Stimulated activated CD8-positive, alpha-beta memory T cell treated with anti-CD3 and anti-CD28 coated beads, Interleukin-7, amount 100 ng/mL, for 48 hours (primary cell): Measurements from ENCODE around the gene CHST13.
"Not testable (repeated sequence)": the region's sequence is repeated elsewhere in the genome, so short reads cannot be mapped to it uniquely, and the experiment has no call there.

Experiments
- DNase-seq, 2 donors: peaks; one replicate each; pipeline ENCODE4 v3.0.0-alpha.2; 2020; ENCODE audit warnings: low read depth in 1 of 2; ENCODE audit errors: extremely low read depth in 1 of 2

CHST13 gene

DNA sequence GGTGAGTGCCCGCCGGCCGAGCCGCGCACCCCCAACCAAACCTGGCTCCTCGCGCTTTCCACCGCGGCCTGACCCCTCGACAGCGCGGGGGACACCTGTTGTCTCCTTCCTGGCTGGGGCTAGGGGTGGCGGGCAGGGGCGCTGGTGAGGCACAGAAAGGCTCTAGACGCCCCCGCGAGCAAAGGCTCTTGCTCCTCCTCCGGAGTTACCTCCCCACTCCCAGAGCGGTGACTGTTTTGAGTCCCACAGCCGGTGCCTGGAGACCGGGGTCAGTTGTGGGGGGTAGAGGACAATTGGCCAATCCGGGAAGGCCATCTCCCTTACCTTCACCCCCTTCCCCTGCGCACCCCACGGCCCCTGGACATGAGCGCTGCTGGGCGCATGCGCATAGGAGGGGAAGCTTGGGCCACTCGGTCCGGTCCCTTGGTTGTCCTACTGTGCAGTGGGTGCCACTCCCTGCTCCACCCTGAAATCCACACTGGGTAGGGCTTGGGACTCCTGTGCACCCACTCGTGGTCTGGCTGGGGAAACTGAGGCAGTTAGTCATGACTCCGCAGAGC is 554 bp downstream of the CHST13 start:
- no peak for DNase-seq

DNA sequence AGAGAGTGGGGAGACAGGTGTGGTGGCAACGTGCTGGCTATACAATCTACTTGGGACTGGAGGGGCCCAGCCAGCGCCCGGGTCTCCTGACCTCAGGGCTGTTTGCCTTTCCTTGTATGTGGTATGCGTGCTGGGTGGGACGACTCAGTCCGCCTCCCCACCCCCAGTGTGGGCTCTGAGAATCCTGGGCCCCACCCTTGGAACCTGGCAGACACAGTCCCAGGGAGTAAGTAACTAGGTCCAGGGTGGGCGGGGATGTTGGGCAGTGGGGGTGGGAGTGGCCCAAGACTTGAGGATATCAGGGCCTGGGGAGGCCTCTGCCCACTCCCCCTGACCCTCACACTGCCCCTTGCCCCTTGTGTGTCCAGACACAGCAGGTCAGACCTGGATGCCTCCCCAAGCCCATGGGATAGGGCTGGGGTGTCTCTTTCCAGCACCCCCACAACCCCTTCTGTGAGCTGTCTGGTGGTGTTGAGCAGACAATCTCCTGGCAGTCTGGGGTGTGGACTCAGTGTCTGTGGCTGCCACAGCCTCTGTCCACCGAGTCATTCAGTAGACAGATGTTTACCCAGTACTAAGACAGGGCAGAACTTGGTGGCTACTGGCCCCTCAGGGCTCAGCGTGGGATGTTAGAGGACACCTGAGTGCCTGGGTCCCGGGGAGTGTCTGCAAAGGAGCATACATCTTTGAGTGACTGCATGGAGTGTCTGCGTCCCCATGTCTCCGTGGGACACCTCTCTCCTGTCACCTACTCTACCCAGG is 1.3 kb downstream of the CHST13 start:
- no peak for DNase-seq

DNA sequence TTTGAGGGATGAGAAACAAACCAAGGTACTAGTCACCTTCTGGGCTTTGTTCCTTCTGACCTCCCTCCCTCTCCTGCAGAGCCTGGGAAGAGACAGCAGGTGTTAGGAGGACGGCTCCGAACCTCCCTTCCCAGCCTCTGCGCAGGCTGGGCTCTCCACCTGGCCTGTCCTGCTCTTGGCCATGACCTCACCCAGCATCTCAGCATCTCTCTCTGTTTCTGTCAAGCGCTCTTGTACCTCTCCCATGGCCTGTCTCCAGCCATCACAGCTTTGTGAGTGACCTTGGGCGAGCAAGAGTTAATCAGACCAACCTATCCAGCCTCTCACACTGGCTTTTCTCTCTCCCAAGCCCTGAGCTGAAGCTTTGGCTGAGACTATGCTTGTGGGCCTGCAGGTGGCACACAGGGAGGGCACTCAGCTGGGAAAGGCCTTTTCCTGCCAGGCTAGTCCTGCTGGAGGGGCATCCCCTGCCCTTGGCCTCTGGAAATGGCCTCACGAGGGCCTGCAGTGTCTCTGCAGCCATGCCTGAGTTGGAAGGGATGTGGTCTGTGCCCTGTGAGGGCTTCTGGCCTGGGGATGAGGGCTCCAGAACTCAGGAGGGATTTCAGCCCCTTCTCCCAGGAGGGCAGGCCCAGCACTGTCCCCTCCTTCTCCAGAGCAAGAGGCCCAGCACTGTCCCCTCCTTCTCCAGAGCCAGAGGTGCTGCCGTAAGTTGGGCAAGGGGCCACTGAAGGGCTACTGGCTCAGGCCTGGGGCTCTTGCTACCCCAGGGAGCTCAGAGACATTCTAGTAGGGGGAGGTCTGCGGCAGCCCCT is 2.1 kb downstream of the CHST13 start:
- no peak for DNase-seq

DNA sequence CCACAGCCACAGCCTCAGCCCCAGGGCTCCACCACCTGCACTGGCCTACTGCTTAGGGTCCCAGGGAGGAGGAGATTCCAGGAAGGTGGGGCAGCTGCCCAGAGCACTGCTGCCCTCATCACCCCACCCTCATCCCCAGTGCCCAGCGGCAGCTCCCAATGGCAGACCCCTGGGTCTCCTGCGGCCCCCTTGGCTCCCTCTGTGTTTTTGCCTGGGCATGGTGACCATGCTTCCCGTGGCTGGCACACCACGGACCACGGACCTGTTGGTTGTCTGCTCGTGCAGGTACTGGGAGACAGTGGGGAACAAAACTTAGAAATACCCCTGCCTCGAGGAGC is 2.7 kb downstream of the CHST13 start:
- no peak for DNase-seq

DNA sequence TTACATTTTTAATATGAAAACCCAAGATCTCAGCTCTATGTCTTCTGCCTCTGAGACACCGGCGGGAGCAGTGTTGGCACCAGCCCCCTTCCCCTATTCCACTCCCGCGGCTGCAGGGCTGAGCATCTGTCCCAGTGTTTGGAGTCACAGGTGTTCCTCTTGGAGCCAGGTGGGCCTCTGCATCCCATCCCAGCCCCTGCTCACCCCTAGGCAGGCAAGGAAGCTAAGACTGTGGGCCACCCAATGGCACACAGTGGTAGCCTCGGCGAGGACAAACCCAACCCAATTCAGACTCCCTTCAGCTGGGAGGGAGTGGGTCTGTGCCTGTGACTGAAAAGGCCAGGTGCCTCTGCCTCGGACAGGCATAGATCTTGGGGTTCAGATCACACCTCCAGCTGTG is 3.1 kb downstream of the CHST13 start:
- no peak for DNase-seq

- no peak for DNase-seq
Measured at GRCh38 chr3:126527455-126528211, 3.7 kb downstream of the CHST13 start.

DNA sequence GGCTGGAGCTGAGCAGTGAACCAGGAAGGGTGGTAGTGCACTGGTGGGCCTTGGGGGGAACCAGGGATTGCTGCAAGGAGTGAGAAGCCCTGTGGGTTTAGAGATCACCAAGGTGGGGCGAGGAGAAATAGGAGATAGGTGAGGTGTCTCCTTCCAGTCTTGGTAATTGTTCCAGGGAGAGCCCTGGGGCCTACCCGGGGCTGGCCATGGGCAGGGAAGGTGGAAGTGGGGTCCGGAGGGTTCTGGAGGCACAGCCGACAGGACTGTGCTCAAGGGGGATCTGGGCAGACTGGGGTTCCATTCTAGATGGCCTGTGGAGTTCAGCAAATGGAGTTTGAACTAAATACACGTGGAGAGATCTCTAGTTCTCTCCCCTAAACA is 4.5 kb downstream of the CHST13 start:
- no peak for DNase-seq

DNA sequence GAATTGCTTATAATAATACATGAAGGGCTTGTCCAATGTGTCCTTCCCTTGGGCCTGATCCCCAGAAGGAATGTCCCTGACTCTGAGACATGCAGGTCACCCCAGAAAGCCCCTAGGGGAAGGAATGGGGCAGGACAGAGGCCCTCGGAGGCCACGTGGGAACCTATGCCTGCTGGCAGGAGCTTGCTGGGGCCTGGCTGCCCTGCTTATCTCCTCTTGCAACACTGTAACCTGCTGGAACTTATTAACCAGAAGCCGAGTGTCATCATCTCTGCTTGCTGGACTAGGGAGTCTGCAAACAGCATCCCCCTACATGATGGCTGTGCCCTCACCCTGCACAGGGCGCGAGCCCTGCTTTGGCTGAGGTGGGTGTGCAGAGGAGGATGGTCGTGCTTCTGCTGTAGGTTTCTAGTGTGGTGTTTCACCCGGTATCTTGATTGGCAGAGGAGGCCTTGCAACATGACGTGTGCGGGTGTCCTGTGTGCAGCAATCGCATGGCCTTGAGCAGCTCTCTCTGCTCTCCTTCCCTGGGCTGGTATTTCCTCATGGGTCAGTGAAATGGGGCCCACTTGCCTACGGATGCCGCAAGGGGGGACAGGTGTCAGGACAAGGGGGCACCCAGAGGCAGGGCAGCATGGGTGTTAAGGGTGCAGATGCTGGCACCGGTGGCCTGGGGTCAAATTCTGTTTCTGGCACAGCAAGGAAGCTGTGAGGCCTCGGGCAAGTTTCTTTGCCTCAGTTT is 5.0 kb downstream of the CHST13 start:
- no peak for DNase-seq

DNA sequence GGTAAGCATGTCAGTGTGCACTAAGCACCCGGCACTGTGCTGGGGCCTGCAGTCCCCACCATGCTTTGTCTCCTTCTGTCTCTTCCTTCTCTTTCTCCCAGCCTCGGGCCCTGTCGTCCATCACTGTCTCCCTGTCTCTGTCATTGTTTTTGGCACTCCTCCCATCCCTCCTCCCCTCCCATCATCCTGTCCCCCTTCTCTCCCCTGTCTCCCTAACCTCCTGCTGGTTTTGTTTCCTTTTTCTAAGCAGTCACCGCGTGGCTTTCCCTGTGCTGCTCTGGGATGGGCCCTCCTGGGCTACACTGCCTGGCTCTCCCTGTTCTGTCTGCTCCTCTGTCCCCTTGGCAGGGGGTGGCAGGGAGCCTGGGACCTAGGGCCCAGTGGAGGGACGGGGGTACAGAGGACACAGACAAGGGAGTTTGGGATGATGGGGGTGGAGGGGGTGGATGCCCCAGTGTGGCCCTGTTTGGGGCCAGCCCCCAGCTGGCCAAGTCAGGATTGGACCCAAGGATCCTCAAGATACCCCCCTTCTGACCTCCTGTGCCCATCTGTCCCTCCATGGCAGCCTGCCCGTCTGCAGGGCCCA is 5.7 kb downstream of the CHST13 start:
- DNase-seq: no peak

GRCh38 chr3:126530171-126531050 is 6.5 kb downstream of the CHST13 start:
- DNase-seq: no peak

- DNase-seq: no peak
Measured at GRCh38 chr3:126531051-126531330, 7.0 kb downstream of the CHST13 start.

GRCh38 chr3:126533506-126533905 is 9.6 kb downstream of the CHST13 start:
- DNase-seq: no peak

- DNase-seq: not testable (repeated sequence)
Measured at GRCh38 chr3:126534716-126535115, 10.8 kb downstream of the CHST13 start.

DNA sequence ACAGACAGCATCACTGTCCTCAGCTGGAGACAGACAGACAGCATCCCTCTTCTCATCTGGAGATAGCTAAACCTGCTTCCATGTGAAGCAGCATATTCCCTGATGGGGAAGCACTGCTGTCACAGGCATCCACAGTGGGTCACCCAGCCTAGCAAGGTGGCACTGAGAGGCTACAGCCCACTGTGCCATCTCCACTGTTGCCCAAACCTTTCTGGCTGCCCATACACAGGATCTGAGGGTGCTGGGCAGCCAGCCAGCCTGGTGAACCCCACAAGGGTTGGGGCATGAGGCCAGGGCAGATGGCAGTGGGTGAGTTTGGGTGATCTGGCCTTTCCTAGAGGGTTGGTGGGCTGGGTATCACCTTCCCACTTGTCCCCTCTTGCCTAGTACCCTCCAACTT is 11.7 kb downstream of the CHST13 start:
- no peak for DNase-seq

DNA sequence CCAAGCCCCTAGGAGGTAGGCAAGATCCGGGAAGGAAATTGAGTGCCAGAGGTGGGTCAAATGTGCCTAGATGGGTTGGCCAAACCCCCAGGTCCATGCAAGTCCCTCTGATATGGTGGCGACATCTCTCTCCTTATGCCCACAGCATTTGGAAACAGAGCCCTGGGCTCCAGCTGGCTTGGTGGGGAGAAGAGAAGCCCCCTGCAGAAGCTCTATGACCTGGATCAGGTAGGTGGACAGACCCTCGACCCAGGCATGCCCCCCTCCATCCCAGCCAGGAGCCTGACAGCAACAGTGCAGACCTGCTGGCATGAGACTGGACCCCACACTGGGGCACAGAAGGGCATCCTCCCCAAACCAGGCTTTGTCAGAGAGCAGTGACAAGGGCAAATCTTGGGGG is 12.2 kb downstream of the CHST13 start:
- DNase-seq: no peak

DNA sequence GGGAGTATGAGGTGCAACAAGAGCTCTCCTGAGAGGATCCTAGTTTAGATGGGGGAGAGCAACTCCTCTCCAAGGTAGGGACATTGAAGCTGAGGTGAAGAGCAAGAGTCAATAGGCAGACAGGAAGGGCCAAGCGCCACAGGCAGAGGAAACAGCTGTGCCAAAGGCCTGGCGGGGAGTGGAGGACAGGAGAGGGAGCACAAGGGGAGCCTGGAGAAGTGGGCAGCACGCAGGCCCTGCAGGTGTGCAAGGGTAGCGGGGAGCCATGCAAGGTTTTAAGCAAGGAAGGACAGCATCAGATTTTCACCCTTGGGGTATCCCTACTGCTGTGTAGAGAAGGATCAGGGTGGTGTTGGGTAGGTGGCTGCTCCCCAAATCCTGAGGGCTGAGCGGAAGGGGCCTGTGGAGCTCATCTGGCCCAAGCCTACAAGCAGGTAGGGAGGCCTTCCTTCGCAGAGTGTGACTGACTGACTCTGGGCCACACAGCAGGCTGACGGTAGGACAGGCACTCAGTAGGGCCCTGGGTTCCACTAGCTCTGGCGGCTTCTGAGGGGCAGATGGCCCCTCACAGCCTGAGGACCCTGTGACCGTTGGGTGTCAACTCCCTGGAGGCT is 13.3 kb downstream of the CHST13 start:
- DNase-seq: no peak

DNA sequence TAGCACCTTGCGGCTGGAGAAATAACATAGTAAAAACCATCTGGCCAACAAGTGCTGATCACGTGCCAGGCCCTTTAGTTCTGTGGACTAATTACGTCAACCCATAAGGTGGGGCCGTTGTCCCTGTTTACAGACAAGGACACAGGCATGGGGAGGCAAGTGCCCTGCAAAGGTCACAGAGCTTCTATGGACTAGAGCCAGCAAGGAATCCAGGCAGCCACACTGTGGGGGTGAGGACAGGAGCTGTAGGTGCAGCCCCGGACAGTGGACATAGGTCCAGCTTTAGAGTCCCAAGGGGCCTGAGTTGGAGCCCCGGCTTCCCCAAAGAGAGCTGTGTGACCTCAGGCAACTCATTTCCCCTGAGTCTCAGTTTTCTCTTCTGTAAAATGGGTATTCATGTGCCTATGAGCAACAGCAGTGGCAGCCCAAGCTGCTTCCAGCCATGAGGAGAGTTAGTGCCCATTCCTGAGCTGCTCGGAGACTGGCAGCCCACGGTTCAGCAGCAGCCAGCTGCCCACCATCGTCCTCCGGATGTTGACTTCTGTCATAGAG is 13.9 kb downstream of the CHST13 start:
- no peak for DNase-seq

DNA sequence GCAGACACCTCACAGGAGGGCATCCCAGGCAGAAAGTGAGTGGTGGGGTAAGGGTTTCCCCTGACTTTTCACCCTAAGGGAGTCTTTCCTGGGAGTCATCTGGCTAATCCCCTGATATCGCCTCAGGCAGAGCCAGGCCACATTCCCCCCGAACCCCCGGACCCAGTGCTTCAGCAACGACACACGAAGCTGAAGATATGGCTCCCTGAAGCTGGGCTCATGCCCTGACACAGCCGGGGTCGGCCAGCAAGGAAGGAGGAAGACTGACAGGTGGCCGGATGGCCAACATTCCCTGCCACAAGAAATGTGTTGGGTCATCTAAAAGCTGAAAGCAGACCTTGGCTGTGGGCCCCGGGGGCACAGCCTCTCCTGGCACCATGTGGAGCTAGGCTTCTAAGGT is 14.4 kb downstream of the CHST13 start:
- DNase-seq: no peak

GRCh38 chr3:126538966-126539365 is 15.0 kb downstream of the CHST13 start:
- DNase-seq: no peak
